NCI-H748 (cell line): ENCODE measurements around the gene LRRC7.

Experiments
- DNase-seq: peaks from one replicate; lab custom pipeline; 2025; ENCODE audit not compliant: unreplicated experiment; lab: John Stamatoyannopoulos, UW

The LRRC7 gene

DNA sequence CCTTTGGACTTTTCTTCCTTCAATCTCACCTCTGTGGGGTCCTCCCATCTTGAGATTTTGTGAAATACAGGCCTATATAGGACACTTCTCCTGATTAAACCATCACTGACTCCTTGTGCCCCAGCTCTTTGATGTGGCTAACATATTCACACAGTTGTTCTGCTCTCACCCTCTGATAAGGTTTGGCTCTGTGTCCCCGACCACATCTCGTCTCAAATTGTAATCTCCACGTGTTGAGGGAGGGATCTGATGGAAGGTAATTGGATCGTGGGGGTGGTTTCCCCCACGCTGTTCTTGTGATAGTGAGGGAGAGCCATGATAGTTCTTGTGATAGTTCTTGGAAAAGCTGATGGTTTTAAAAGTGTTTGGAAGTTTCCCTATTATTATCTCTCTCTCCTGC lies 19.7 kb downstream of the LRRC7 start:
- no peak for DNase-seq

- DNase-seq, result no peak
Measured at GRCh38 chr1:69589799-69590198, 22.1 kb downstream of the LRRC7 start.

DNA sequence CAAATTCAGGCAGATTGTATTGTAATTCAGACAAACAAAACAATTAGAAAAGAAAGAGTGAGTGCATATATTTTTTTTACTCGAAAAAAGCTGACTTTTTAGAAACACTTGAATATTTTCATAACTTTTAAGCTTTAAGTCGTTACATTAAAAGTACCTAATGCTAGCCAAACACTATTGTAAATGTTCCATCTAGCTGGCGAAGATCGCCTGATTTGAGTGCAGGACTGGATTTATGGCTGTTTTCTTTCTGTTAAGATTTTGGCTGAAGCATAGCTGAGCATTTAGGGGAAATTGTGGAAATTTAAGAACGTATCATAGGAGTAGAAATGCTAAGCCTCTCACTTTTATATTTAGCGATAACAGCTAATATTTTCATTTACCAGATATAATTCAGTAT lies 24.6 kb downstream of the LRRC7 start:
- no peak for DNase-seq

DNA sequence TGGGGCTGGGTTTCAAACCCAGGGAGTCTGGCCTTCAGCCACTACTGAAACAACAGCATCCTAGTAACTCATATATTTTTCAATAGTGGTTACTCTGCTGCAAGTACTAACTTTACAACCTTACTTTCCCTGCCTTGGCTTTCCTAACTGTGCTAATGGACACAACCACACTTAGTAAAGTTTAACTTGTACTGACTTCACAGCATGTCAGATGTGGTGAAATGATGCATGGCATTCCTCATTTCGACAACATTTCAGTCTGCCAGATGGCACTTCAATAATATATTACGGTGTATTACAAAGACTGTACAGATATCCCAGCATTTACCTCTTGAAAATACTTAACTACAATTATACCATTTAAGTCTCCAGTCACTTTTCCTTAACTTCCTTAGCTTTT lies 27.8 kb downstream of the LRRC7 start:
- DNase-seq, result no peak

DNA sequence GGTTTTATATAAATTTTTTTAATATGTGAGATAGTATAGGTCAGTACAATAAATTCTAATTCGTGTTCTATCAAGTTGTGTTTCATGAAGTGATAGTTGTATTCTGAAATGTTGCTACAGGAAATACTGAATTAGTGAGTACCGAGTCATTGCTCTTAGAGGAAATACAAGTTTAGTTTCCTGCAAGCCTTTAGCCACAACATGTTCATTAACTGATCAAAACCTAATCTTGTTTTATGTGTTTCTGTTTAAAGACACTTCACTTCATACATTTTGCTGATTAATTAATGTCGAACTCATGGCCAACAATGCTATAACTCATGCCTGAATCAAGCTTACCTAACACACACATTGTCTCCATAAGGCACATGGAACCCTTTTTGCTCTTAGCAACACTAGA lies 43.6 kb downstream of the LRRC7 start:
- DNase-seq, result no peak

GRCh38 chr1:69613414-69613813 lies 45.7 kb downstream of the LRRC7 start:
- DNase-seq, result no peak

DNA sequence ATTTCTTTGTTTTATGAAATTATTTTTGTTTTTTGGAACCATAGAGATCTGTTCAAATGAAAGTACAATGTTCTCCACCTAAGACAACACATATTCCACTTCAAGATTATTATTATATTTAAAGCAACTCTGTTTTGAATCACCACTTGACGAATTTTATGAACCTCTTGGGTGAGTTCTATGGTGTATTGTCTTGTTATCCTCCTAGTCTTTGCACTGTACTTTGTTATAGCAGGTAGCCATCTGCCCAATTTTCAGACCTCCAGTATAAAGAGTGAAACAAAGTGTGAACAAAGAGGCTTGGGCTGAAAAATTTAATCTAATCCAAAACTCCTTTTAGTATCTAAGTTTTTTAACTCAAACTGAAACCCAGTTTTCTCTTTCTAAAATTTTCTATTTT lies 71.0 kb downstream of the LRRC7 start:
- no peak for DNase-seq

DNA sequence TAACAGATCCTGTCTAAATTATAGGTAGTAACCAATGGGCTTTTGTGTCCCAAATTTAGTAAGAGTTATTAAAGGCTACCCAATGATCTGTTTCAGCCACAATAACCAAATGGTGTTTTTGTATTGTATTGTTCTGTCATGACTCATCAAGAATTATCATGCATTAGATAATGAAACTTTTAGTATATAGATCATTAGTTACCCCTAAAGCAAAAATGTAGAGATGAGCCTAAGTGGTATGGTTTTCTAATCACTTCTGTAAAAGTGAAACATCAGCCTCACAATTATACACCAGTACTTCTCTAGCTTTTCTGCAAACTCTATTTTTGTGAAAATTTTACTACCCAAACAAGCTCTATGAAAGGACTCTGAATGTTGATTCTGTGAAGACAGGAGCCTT lies 71.4 kb downstream of the LRRC7 start:
- no peak for DNase-seq

DNA sequence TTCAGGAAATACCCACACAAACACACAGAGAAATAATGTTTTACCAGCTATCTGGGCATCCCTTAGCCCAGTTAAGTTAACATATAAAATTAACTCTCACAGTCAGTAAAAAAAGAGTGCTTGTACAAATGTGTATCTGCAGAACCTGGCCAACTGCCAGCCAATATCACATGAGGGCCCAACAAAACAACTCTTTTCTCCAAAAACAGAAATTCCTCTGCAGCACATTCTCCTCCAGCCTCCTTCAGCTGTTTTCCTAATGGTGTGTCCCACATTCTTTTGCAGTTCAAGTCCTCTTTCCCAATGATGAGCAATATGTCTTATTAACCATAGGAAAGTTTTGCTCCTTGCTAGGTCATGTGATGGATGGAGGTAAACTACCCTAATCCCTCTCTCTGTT lies 75.5 kb downstream of the LRRC7 start:
- no peak for DNase-seq

DNA sequence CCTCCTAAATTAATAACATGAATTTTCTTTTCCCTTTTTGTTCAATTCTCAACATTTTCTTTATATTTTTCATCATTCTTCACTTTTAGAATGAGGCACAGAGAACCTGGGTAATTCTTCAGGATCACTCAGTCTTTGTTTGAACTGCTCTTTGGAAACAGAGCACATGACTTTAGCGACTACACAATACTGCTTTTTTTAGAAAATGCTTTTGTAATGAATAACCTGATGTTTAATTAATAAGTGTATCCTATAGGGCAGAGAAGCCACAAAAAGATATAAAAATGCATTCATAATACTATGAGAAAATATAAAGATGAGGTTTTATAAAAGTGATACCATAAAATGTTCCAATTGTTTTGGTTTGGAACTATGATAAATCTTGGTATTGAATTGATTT lies 77.8 kb downstream of the LRRC7 start:
- no peak for DNase-seq

- DNase-seq, result peak; percentile 11
Measured at GRCh38 chr1:69648486-69648885, 80.8 kb downstream of the LRRC7 start.

GRCh38 chr1:69649383-69649990 lies 81.8 kb downstream of the LRRC7 start:
- no peak for DNase-seq

DNA sequence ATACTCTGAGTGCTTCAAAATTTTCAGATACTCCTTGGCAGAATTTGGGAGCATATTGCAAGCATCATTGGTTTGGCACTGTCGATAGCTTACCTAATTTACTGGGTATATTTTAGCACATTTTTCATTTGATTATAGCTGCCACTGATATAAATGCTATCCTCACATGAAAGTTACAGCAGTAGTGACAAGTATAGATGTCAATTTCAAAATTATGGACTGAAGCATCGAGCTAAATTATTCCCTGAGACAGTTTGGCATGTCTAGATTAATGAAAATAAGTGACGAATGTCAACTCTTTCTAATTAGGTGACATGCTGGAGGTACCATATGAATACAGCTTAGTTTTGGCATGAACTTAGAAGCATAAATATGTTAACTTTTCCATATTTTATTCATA lies 83.1 kb downstream of the LRRC7 start:
- no peak for DNase-seq

- no peak for DNase-seq
Measured at GRCh38 chr1:69651656-69652055, 83.9 kb downstream of the LRRC7 start.

GRCh38 chr1:69657971-69658370 lies 90.2 kb downstream of the LRRC7 start:
- DNase-seq, result no peak

DNA sequence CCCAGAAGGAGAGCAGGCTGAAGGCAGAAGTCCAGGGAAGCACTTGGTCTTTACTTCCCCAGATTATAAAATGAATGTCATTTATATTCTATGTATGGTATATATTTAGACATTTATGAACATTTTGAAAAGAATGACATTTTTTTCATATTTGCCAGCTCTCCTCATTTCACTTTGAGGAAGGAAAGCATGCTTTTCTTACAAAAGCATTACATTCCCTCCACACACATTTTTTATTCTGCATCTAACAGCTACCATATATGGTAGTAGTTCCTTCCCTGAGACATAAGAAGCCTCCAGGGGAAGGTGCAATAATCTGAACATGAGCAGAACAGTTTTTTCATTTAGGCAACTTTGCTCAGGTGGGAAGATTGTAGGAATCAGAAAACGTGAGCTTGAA lies 94.0 kb downstream of the LRRC7 start:
- no peak for DNase-seq

- no peak for DNase-seq
Measured at GRCh38 chr1:69662321-69662720, 94.6 kb downstream of the LRRC7 start.

GRCh38 chr1:69671363-69672010 lies 103.8 kb downstream of the LRRC7 start:
- DNase-seq, result no peak

- peak; percentile 54 for DNase-seq
Measured at GRCh38 chr1:69673321-69673720, 105.6 kb downstream of the LRRC7 start.

DNA sequence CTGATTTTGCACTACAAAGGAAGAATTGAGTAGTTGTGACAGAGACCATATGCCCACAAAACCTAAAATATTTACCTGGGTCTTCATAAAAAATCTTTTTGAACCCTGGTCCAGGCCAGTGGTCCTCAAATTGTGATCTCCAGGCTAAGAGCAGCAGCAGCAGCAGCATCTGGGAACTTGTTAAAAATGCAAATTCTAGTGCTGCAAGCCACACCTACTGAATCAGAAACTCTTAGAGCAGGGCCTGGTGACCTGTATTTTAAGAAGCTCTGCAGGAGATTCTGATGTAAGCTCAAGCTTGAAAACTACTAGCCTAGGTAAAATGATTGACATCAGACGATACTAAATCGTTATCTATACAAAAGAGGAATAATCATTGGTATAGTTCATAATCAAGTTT lies 112.2 kb downstream of the LRRC7 start:
- DNase-seq, result no peak

- DNase-seq, result no peak
Measured at GRCh38 chr1:69686367-69686984, 118.8 kb downstream of the LRRC7 start.

DNA sequence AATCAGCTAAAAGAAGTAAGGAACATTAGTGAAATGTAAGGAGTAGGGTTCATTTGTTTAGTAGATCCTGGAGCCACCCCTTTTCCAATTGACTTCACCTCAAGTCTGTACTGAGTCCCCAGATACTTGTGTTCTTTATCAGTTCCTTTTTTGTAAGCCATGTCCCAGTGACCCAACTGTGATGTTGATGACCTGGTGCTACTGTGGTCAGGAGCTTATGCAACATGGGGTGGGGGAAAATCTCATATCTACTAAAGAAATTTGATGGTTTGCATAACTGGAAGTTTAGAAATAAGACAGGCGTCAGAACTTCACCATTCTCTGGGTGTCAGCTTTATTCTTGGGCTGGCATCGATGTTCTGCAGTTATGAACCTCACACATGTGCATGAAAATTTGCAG lies 120.5 kb downstream of the LRRC7 start:
- no peak for DNase-seq

- DNase-seq, result no peak
Measured at GRCh38 chr1:69691179-69691578, 123.5 kb downstream of the LRRC7 start.
